Activated CD8-positive, alpha-beta memory T cell treated with anti-CD3 and anti-CD28 coated beads, Interleukin-2, amount 50 U/mL, for 48 hours (primary cell): Measurements from ENCODE around the gene SDE2.
"Not testable (repeated sequence)": the region's sequence is repeated elsewhere in the genome, so short reads cannot be mapped to it uniquely, and the experiment has no call there.

Experiments
- DNase-seq: peaks from one replicate; pipeline ENCODE4 v3.0.0-alpha.2; 2020

SDE2 gene

GRCh38 chr1:225941187-225941941, 57.8 kb downstream of the SDE2 start, which contains the start of gene LEFTY2:
Gene LEFTY2 (minus strand): TSS chr1:225941220. CDS start chr1:225941140, 80 bp downstream.
- DNase-seq: no peak

- DNase-seq: no peak
Measured at GRCh38 chr1:225940385-225941151, 58.6 kb downstream of the SDE2 start.

DNA sequence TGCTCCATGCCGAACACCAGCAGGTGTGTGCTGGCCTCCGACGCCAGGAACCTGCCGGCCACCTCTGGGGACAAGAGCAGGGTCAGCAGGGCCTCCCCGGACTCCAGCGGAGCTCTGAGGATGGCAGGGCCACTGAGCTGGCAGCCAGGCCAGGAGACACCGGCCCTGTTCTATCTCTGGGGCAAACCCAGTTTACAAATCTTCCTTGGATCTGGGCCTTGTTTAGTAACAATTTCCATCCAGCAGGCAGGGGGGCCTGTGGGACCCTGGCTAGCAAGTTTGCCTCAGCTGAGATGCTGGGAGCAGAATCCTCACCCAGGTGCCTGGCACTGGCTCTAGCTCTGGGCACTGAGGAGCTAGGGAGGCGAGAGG, 59.2 kb downstream of the SDE2 start:
- not testable (repeated sequence) for DNase-seq

- DNase-seq: not testable (repeated sequence)
Measured at GRCh38 chr1:225939097-225939938, 59.8 kb downstream of the SDE2 start.

DNA sequence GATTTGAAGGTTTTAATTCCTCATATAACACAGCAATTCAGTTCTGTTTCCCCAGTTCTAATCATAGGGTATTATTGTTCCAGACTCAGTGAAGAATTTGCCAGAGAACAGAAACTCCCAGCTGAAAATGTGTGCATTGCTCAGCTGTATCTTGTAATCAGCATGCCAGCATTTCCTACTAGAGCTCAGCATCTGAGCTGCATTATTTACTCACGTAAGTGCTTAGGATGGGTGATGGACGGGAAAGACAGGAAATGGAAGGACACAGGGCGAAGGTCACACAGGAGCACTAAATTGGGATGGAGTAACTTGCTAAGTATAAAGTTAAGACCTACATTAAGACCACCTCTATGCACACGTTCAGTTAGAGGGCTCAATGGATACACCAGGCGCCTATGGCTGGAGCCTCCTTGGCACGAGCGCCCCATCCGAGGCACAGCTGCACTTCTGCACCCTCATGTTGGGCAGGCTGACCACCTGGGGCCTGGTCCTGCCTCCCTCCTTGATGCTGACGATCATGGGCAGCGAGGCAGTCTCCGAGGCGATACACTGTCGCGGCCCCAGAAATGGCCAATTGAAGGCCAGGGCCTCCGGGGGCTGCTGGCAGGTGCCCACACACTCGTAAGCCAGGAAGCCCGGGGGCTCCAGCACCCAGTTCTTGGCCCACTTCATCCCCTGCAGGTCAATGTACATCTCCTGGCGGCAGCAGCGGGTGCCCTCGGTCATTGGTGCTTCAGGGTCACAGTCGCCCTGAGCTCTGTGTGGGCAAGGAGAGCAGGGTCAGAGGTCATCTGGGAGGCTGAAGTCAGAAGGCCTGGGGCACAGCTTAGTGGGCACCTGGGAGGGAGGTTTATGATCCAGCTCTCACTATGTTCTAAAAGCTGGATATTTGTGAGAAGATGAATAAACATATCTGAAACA, 61.8 kb downstream of the SDE2 start:
- no peak for DNase-seq

DNA sequence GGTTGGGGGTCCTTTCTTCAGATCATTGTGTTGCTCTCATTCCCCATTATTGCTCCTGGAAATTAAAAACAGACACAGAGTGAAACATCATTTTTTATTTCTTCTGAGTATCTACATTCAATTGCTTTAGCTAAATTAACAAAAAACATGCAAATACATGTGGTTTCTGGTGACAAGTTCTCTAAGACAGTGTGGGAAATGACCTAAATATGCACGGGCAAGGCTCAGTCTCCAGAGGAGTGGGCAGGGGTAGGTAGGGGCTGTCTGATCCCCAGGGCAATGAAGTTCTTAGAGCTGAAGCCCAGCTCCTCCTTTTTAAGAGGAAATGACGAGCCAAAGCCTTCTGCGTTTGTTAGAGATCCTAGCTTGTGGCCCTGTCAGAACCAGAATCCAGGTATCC, 62.6 kb downstream of the SDE2 start:
- DNase-seq: no peak

DNA sequence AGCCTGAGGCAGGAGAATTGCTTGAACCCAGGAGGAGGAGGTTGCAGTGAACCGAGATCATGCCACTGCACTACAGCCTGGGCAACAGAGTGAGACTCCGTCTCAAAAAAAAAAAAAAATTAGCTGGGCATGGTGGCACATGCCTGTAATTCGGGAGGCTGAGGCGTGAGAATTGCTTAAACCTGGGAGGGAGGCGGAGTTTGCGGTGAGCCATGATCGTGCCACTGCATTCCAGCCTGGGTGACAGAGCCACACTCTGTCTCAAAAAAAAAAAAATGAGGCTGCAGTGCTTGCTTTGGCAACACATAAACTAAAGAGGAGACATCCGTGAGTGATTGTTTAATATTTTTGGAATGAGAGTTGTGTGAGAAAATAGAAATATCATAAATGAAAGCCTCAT, 63.1 kb downstream of the SDE2 start:
- DNase-seq: not testable (repeated sequence)

GRCh38 chr1:225934711-225935110, 64.4 kb downstream of the SDE2 start:
- no peak for DNase-seq

DNA sequence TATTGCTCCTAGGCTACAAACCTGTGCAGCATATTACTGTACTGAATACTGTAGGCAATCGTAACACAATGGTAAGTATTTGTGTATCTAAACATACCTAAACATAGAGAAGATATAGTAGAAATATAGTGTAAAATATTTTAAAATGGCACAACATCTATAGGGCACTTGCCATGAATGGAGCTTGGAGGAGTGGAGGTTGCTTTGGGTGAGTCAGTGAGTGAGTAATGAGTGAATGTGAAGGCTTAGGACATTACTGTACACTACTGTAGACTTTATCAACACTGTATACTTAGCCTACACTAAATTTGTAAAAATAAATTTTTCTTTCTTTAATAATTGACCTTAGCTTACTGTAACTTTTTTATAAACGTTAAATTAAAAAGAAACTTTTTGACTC, 66.1 kb downstream of the SDE2 start:
- DNase-seq: no peak
